Spinal cord (tissue), 10 donors: ENCODE results near the gene SMAD7. TPM values are rescaled to one million over a fixed set of nuclear protein-coding genes. Genes with fewer than 3 reads are reported as not detected.

ENCODE experiments used
- DNase-seq, 6 donors: peaks; one replicate each; pipeline versions ENCODE4 v3.0.0 to v3.0.0-alpha.2; 2013 to 2015; ENCODE audit warnings: low spot score in 6 of 6, low read depth in 4 of 6
- H3K27ac ChIP-seq: one replicate; pipeline ENCODE4 v1.5.1; 2013; ENCODE audit warnings: low read depth, low read length, control low read depth
- H3K27me3 ChIP-seq: one replicate; pipeline ENCODE4 v1.6.1; 2013; ENCODE audit warnings: low read length; ENCODE audit not compliant: control insufficient read depth, insufficient read depth
- H3K36me3 ChIP-seq: one replicate; pipeline ENCODE4 v1.6.1; 2013; ENCODE audit warnings: low read length; ENCODE audit not compliant: control insufficient read depth, insufficient read depth
- H3K4me1 ChIP-seq: one replicate; pipeline ENCODE4 v1.6.1; 2013; ENCODE audit warnings: low read length; ENCODE audit not compliant: control insufficient read depth, insufficient read depth
- H3K4me3 ChIP-seq: one replicate; pipeline ENCODE4 v1.5.1; 2013; ENCODE audit warnings: low read depth, low read length, control low read depth
- H3K9me3 ChIP-seq: one replicate; pipeline ENCODE4 v1.6.1; 2013; ENCODE audit warnings: low read length; ENCODE audit not compliant: control insufficient read depth, insufficient read depth
- WGBS: methylation state at CpG from one replicate; pipeline ENCODE4 v1.1.5; 2013; ENCODE audit warnings: missing lambda C conversion rate; ENCODE audit not compliant: insufficient coverage; 5-methylcytosine and 5-hydroxymethylcytosine counted together
- polyA plus RNA-seq, 2 donors: library from polyadenylated mRNA; unstranded; fragments of 120-200 nt; gene quantifications; one replicate each; pipeline ENCODE4 v1.2.1, GENCODE V29; 2013; ENCODE audit not compliant: insufficient read length in 2 of 2
- total RNA-seq, 2 donors: library from RNA; depleted of rRNA in 1 of 2; stranded (reverse); fragments of 120-200 nt in 1 of 2; fragments of >200 nt in 1 of 2; gene quantifications; one replicate each; pipeline versions ENCODE4 v1.2.3 to v1.2.4, GENCODE V29; 2013 to 2014
- donor health status: healthy.

SMAD7 gene
- total and polyA plus RNA-seq, 4 donors = 18.5 to 28.8 (median 21.8) TPM

DNA sequence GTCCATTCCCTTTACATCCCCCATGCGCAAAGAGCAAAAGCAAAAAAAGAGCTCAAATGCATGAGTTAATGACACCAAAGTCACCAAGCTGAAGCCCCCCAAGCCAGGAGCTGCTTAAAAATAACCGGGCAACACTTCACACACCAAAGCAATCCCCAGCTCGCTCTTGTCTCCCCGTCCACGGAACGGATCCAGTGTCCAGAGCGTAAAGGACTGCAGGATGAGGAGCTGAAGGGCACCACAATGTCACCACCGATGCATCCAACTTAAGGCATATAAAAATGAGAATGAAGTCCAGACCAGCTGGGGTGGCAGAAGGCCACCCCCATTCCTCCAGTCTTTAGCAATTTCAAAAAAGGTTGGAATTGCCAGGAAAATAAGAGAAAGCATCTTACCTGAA, 8.7 kb downstream of the SMAD7 start:
- WGBS = 100% methylated on average over 1 of the region's 8 CpGs
- no peaks in the 10 kb centered on the region for H3K27me3 ChIP-seq
- no peak overlapping the region for H3K4me3 ChIP-seq
- no peak for DNase-seq
- no peaks in the 10 kb centered on the region for H3K9me3 ChIP-seq
- peaks cover 25% of the 10 kb centered on the region for H3K36me3 ChIP-seq
- peaks cover 85% of the 10 kb centered on the region for H3K4me1 ChIP-seq
- no peak overlapping the region for H3K27ac ChIP-seq

DNA sequence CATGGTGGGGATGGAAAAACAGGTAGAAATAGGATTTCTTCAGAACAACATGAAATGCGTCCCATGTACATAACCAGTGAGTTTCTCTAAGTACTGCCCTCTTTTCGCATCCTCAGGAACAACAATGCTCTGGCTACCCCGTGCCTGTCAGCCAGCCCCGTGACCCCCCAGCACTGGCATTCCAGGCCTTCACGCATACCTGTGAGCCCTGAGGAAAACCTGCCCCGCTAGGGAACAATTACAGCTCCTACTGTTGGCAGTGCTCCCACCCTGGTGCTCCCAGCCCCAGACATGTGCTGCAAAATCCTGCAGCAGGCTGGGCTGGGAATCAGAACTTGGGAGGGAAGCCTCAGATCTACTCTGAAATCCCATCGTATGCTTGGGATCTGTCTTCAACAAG, 9.1 kb downstream of the SMAD7 start:
- Histone ChIP-seq H3K4me3 (no peak overlapping the region), H3K9me3 (no peaks in the 10 kb centered on the region), H3K27ac (no peak overlapping the region), H3K4me1 (peaks cover 83% of the 10 kb centered on the region), H3K36me3 (peaks cover 27% of the 10 kb centered on the region), H3K27me3 (no peaks in the 10 kb centered on the region)
- no peak for DNase-seq
- 76% methylated on average over 7 of the region's 7 CpGs for WGBS

DNA sequence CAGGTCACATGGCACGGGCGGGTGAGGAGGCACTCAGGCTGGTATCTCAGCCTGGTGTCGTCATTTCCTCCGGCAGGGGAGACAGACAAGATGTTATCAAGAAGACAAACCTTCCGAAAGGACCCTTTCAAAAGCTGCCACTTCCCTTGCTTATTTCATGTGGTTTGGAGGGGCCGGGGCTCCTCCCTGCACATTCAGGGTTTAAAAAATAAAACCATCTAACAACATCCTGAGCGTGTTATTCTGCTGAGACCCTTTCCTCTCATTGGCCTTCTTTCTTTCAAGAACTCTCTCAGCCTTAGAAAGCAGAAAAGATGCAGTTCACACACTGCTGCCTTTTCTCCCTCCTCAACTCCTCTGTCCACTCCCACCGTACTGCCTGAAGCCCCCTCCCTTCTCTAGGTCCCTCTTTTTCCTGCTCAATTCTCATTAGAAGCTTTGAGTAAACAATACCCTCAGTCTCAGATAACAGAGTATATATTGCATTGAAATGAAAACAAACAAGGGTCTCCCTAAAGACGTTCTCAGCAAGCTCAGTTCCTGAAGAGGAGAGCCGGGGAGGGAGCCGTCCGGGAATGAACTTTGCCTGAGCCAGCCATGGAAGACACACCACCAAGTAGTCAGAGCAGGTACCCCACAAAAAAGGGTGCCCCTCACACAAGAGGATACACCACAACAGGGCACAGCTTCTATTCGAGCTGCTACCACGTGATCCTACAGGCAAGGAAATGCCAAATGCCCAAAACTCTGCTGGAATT, 9.7 kb downstream of the SMAD7 start:
- Histone ChIP-seq H3K27me3 (no peaks in the 10 kb centered on the region), H3K4me3 (no peak overlapping the region), H3K9me3 (no peaks in the 10 kb centered on the region), H3K4me1 (peaks cover 79% of the 10 kb centered on the region), H3K36me3 (peaks cover 27% of the 10 kb centered on the region), H3K27ac (peak overlapping the region; percentile 48)
- DNase-seq = no peak
- 50% methylated on average over 3 of the region's 14 CpGs for WGBS

DNA sequence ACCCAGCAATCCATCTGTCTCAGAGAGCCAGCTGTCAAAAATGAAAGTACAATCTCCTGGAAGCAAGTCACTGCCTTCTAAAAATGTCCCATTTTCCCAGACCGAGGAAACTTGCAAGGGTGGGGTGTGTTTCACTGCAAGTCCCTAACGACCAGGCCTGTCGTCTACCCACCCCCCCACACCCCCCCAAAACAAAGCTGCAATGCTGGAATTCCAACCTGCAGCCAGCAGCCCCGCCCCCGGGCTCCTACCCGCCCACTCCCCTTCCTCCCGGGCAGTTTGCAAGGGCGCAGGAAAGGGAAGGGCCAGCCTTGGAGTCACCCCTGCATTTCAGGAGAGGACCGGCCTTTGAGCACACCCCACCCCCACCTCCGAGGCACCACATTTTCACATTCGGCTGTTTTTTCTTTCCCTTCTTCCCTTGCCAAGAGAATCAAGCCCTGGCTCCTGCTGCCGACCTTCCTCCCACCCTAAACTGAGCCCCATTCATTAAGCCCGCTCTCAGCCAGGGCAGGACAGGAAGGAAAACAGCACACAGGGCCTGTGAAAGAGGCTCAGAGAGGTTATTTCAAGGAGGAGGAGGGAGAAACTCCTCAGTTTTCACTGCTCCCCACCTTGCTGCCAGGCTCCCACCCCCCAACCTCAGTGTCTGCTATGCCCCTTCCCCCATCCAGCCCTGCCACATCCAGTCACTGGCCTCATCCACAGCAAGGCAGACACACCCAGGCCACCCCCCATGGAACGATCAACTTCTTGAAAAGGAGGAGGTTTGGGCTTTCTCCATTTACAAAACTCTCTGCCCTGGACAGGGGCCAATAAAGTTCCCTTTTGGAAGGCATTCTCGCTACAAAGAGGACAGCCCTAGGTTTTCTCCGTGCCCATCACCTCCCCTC, 11.3 kb downstream of the SMAD7 start:
- 5% methylated on average over 14 of the region's 16 CpGs for WGBS
- H3K4me3 ChIP-seq = no peak overlapping the region
- peaks cover 26% of the 10 kb centered on the region for H3K36me3 ChIP-seq
- H3K27ac ChIP-seq = peak overlapping the region; percentile 75
- DNase-seq = peak in 2 of 6 donors; percentile 69 to 86
- peaks cover 77% of the 10 kb centered on the region for H3K4me1 ChIP-seq
- no peaks in the 10 kb centered on the region for H3K9me3 ChIP-seq
- no peaks in the 10 kb centered on the region for H3K27me3 ChIP-seq

DNA sequence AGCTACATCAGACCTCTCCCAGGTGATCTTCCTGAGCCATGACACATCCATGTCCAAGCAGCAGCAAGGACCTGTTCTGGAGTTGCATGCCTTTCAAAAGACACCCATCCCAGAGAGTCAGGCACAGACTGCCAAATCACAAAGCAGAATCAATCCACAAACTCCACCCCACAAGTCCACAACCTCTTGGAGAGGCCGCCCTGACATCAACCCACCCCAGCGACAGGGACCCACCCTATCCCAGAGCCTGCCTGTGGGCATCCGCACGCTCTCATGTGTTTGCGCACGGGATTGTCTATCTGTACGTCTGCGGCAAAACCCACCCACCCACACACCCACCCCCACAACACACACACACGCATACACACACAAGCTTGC, 11.9 kb downstream of the SMAD7 start:
- Histone ChIP-seq H3K27me3 (no peaks in the 10 kb centered on the region), H3K4me3 (no peak overlapping the region), H3K36me3 (peaks cover 26% of the 10 kb centered on the region), H3K9me3 (no peaks in the 10 kb centered on the region), H3K27ac (peak overlapping the region; percentile 35), H3K4me1 (peaks cover 77% of the 10 kb centered on the region)
- DNase-seq = no peak
- WGBS = 60% methylated on average over 4 of the region's 9 CpGs

DNA sequence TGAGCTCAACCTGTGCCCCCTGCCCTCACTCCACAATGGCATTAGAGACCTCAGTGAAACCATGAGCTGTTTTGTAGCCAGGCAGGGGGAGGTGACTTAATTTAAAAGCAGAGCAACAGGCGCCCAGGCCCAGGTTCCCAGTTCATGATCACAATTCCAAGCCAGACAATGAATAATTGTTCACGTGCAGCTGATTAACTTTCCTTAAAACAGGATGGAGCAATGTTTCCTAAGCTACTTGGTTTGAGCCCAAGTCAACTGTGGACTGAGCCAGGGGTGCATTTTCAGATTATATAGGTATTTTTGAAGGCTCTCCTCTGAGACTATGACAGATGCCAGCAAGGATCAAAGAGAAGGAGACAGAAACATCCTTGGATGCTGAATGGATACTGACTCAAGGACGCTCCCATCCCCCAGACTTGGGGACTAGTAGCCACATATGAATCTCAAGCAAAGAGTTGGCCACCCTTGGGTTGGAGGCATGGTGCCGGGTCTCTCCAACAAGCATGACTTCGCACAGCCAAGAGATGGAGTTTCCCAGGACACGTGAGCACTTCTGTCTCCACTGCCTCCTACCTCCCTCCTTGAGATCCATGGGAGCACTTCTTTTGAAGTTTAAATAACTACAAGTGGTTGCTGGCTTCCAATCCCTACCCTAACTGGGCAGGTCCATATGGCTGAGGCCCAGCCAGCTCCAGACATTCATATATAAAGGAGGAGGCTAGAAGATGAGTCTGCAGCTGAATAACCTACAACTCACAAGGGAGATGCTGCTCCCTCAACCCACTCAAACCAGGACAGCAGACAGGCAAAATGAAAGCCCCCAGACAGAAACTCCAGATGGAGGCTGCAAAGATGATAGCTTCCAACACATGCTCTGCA, 12.7 kb downstream of the SMAD7 start:
- Histone ChIP-seq H3K36me3 (peaks cover 28% of the 10 kb centered on the region), H3K4me3 (no peak overlapping the region), H3K27ac (peak overlapping the region; percentile 35), H3K27me3 (no peaks in the 10 kb centered on the region), H3K4me1 (peaks cover 79% of the 10 kb centered on the region), H3K9me3 (no peaks in the 10 kb centered on the region)
- DNase-seq = no peak
- 80% methylated on average over 5 of the region's 6 CpGs for WGBS

DNA sequence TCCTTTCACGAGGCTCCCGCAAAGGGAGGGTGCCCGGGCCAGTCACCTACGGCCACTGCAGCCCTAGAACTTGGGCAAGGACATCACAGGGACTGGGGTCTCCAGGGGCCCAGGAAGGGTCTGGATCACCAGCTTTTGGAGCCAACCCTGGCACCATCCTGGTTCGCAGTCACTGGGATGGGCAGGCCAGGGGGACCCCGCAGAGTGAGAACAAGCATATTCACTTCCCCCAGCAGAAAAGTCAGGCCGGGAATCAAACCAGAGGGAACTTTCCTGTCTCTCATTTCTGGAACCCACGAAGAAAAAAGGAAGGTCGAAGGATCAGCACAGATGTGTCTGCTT, 15.4 kb downstream of the SMAD7 start:
- Histone ChIP-seq H3K27ac (no peak overlapping the region), H3K4me1 (peaks cover 77% of the 10 kb centered on the region), H3K36me3 (peaks cover 26% of the 10 kb centered on the region), H3K4me3 (no peak overlapping the region), H3K9me3 (no peaks in the 10 kb centered on the region), H3K27me3 (no peaks in the 10 kb centered on the region)
- WGBS = 66% methylated on average over 8 of the region's 9 CpGs
- DNase-seq = no peak

DNA sequence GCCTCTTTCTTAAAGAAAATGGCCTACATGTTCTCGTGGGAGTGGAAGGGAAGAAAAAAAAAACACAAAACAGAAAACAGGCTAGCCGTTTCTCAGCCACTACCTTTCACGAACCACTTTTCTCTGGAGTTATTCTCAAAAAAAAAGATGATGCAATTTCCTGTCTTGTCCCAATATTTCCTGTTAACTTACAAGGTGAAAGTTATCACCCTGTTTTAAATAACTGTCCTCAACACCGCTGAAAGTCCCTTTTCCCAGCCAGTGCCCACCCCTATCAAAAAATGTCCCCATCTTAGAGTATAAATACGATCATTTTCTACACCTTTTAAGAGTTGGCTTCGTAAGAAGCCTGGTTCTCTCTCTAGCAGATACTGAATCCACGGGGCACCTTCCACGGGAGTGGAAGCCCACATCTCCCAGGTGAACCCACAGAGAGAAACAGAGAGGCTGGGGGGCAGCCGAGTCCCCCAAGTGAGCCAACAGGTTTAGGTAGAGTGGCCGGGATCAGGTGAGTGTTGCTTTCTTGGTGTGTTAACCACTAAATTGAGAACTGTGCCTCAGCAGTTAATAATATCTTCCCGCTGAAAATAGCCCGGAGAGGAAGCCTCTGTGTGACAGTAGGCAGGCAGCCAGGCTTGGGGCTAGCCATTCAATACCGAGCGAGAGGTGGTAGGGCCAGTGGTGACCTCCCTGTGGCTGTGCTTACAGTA, 15.9 kb downstream of the SMAD7 start:
- Histone ChIP-seq H3K9me3 (no peaks in the 10 kb centered on the region), H3K27me3 (no peaks in the 10 kb centered on the region), H3K4me1 (peaks cover 77% of the 10 kb centered on the region), H3K36me3 (peaks cover 27% of the 10 kb centered on the region), H3K27ac (peak overlapping the region; percentile 55), H3K4me3 (no peak overlapping the region)
- WGBS = 48% methylated on average over 8 of the region's 14 CpGs
- DNase-seq = no peak

DNA sequence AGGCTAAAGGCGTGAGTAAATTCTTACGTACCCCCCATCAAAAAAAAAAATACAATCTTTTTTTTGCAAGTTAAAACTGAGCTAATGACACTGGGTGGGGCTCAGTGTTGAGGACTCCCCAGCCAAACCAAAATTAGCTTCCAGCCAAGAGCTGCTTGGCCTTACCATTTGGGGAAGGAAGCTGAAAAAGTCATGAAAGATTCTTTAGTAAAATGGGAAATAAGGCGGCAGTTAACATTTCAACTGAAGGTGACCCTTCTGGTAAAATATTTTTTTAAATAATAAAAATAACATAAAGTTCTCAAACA, 16.4 kb downstream of the SMAD7 start:
- Histone ChIP-seq H3K27ac (peak overlapping the region; percentile 58), H3K9me3 (no peaks in the 10 kb centered on the region), H3K36me3 (peaks cover 27% of the 10 kb centered on the region), H3K4me1 (peaks cover 77% of the 10 kb centered on the region), H3K4me3 (no peak overlapping the region), H3K27me3 (no peaks in the 10 kb centered on the region)
- no peak for DNase-seq
- no CpG with 5 or more reads among the region's 3 CpGs for WGBS
